GM19395 (cell line): Measurements from ENCODE around the gene NFAM1.

Source experiments
- ATAC-seq: cut with Tn5 transposase; IDR thresholded peaks from one replicate; pipeline ENCODE4 v1.9.1; 2021; ENCODE audit warnings: mild to moderate bottlenecking, moderate library complexity; ENCODE audit not compliant: unreplicated experiment

NFAM1 gene

GRCh38 chr22:42384506-42384905 is 47.7 kb downstream of the NFAM1 start:
- ATAC-seq = no peak

GRCh38 chr22:42383851-42384417 is 48.3 kb downstream of the NFAM1 start:
- ATAC-seq = no peak

- ATAC-seq = no peak
Observed at GRCh38 chr22:42383287-42383686, 48.9 kb downstream of the NFAM1 start.

GRCh38 chr22:42380769-42381551 is 51.2 kb downstream of the NFAM1 start:
- no peak for ATAC-seq

GRCh38 chr22:42379966-42380537 is 52.2 kb downstream of the NFAM1 start:
- no peak for ATAC-seq

- ATAC-seq = no peak
Observed at GRCh38 chr22:42376711-42377554, 55.3 kb downstream of the NFAM1 start.

- no peak for ATAC-seq
Observed at GRCh38 chr22:42375982-42376381, 56.2 kb downstream of the NFAM1 start.

GRCh38 chr22:42372976-42373375 is 59.2 kb downstream of the NFAM1 start:
- ATAC-seq = no peak

- ATAC-seq = no peak
Observed at GRCh38 chr22:42371501-42371900, 60.7 kb downstream of the NFAM1 start.

- no peak for ATAC-seq
Observed at GRCh38 chr22:42371099-42371498, 61.1 kb downstream of the NFAM1 start.

- peak; percentile 84 for ATAC-seq
Observed at GRCh38 chr22:42369250-42370041, 62.8 kb downstream of the NFAM1 start.

GRCh38 chr22:42368379-42369249 is 63.6 kb downstream of the NFAM1 start:
- peak; percentile 15 for ATAC-seq

- no peak for ATAC-seq
Observed at GRCh38 chr22:42367980-42368378, 64.2 kb downstream of the NFAM1 start.

- ATAC-seq = no peak
Observed at GRCh38 chr22:42366806-42367581, 65.2 kb downstream of the NFAM1 start.

GRCh38 chr22:42365942-42366695 is 66.1 kb downstream of the NFAM1 start:
- ATAC-seq = no peak

GRCh38 chr22:42365111-42365865 is 66.9 kb downstream of the NFAM1 start:
- no peak for ATAC-seq

- ATAC-seq = no peak
Observed at GRCh38 chr22:42364604-42365110, 67.5 kb downstream of the NFAM1 start.
